IPS-18c (cell line): ENCODE data around the gene LRRC37B.
"Not testable (repeated sequence)": the region's sequence is repeated elsewhere in the genome, so short reads cannot be mapped to it uniquely, and the experiment has no call there.

ENCODE experiments used
- H3K4me3 ChIP-seq: 2 replicates; pipeline ENCODE4 v1.7.0; 2013; ENCODE audit warnings: low read depth, mild to moderate bottlenecking, low read length, moderate library complexity; ENCODE audit not compliant: insufficient read depth
- H3K9me3 ChIP-seq: one replicate; pipeline ENCODE4 v1.6.1; 2013; ENCODE audit warnings: mild to moderate bottlenecking, low read length, moderate library complexity; ENCODE audit not compliant: control insufficient read depth, insufficient read depth

LRRC37B gene

GRCh38 chr17:32071961-32072360, 64.8 kb downstream of the LRRC37B start:
- H3K9me3 ChIP-seq: not testable (repeated sequence)

GRCh38 chr17:32073131-32073530, 65.9 kb downstream of the LRRC37B start:
- not testable (repeated sequence) for H3K4me3 ChIP-seq, H3K9me3 ChIP-seq

More at GRCh38 chr17:32071961-32072360, 64.8 kb downstream of the LRRC37B start:
- not testable (repeated sequence) for H3K4me3 ChIP-seq

DNA sequence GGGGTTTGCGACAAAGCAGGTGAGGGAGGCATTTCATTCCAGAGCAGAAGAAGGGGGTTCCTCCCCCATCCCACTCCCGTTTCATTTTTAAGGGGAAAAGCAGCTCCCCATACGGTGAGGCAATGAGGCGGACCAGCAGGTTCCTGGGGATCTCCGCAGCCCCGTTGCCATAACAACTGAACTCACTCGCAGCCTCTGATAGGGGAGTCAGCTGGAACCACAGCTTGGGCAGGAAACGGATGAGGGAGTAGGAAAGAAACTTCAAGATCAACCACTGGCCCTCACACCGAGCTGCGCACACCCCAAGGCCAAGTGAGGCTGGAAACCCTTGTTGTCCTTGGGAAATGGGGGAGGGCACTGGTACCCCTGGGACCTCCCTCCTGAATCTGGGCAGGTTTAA, 72.6 kb downstream of the LRRC37B start:
- not testable (repeated sequence) for H3K9me3 ChIP-seq

DNA sequence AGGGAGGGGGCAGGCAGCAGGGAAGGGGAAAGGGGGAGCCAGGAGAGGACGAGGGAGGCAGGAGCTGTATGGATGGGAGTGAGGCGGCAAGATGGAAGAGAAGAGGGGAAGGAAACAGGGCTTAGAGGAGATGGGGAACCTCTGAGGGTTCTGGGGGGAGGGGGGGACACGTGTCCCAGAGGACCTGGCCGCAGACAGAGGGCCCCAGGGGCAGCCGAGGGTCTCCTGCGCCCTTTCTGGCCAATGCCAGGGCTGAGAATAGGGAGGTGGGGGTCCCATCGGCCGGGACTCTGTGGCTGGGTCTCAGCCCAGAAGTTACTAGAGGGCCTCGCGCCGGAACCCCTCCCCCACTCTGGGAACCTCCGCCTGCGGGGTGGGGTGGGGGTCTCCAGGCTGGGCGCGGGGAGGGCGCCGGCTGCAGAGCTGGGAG, 76.4 kb downstream of the LRRC37B start:
- H3K9me3 ChIP-seq: not testable (repeated sequence)
- peak overlapping the region; percentile 52 for H3K4me3 ChIP-seq

More for the DNA sequence above, 72.6 kb downstream of the LRRC37B start:
- not testable (repeated sequence) for H3K4me3 ChIP-seq

DNA sequence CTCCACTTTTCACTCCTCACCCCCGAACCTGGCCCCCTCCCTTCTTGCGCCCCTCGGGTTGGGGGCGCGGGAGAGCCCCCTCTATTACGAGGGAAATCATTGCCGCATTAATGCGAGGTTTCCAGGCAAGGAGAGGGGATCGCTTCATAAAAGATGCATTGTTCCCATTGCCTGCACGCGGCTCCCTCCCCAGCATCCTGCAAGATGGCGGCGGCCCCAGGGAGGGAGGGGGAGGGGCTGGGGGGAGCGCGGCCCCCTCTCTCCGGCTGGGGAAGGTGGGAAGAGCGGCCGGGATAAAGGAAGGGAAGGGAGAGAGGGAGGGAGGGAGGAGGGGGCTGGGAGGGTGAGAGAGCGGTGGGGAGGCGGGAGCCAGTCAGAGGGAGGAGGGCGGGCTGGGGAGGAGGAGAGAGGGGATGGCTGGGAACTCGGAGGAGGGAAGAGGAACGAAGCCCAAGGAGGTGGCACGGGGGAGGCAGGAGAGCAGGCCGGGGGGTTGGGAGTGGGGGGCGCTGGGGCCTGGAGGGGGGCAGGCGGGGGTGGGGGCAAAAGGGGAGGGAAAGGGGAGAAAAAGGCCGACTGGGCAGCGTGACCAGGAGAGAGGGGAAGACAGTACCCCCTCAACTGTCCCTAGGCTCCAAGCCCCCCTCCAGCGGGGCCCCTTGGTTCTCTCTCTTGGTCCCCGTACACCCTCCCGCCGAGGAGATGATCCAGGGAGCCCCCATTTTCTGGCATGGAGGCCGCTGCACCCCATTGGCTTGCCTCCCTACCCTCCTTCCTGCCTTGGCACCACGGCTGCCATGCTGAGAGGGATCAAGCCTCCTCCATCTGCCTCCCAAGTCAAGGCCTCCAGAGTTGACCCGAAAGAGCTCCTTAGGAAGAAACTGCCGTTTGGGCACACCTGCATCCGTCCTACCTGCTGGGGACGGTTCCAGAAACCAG, 77.1 kb downstream of the LRRC37B start:
- not testable (repeated sequence) for H3K9me3 ChIP-seq
- H3K4me3 ChIP-seq: peak overlapping the region; percentile 52; the same call in 1 of the 2 replicates

DNA sequence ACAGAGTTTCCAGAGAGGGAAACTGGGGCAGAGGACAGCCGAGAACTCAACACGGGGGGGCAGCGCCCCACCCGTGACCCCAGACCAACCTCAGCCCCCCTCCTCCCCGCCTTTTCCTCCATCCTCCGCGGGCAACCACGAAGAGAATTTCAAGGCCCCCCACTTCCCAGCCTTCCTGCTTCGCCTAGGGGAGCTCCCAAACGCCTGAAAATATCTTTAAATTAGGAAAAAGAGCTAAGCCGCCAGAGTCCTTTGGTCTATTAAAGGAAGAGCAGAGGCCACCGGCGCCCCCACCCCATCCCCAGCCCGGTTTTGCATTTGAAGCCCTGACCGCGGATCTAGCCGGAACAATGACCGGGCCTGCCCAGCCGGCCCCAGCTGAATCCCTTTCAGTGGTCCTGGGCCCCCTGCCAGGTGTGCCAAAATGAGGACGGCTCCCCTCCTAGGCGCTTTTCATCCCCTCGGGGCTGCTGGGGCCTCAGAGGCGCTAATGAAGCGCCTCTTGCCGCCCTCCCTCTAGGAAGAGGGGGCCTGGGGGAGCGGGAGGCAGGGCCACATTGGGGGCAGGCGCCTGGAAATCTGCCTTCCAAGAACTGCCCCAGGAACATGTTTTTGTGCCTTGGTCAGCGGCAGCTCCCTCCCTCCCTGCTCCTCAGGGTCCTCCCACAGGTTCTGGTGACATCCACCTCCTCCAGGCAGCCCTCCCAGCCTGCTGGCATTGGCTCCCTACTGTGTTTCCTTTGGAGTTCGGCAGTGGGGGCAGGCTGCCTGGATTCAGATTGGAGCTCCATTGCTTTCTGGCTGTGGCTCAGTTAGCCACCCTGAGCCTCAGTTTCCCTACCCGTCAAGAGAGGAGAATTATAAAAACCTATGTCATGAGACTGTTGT, 78.0 kb downstream of the LRRC37B start:
- H3K9me3 ChIP-seq, H3K4me3 ChIP-seq: not testable (repeated sequence)

GRCh38 chr17:32086833-32087232, 79.7 kb downstream of the LRRC37B start:
- H3K9me3 ChIP-seq, H3K4me3 ChIP-seq: not testable (repeated sequence)

- not testable (repeated sequence) for H3K9me3 ChIP-seq, H3K4me3 ChIP-seq
Observed at GRCh38 chr17:32092062-32092461, 84.9 kb downstream of the LRRC37B start.

- no peak overlapping the region for H3K4me3 ChIP-seq
Observed at GRCh38 chr17:32099686-32100085, 92.5 kb downstream of the LRRC37B start.

DNA sequence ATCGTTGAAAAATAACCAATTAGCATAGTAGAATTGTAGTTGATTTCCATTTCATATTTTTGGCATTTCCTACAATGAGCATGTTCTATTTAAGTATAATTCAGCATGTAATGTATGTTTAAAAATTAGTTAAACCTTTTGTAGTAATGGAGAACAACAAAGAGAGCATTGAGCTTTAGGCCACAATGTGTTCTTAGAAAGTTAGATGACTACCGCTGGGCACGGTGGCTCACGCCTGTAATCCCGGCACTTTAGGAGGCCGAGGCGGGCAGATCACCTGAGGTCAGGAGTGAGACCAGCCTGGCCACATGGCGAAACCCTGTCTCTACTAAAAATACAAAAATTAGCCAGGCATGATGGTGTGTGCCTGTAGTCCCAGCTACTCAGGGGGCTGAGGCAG, 93.1 kb downstream of the LRRC37B start:
- H3K4me3 ChIP-seq, H3K9me3 ChIP-seq: not testable (repeated sequence)

More at GRCh38 chr17:32099686-32100085, 92.5 kb downstream of the LRRC37B start:
- no peaks in the 10 kb centered on the region for H3K9me3 ChIP-seq

DNA sequence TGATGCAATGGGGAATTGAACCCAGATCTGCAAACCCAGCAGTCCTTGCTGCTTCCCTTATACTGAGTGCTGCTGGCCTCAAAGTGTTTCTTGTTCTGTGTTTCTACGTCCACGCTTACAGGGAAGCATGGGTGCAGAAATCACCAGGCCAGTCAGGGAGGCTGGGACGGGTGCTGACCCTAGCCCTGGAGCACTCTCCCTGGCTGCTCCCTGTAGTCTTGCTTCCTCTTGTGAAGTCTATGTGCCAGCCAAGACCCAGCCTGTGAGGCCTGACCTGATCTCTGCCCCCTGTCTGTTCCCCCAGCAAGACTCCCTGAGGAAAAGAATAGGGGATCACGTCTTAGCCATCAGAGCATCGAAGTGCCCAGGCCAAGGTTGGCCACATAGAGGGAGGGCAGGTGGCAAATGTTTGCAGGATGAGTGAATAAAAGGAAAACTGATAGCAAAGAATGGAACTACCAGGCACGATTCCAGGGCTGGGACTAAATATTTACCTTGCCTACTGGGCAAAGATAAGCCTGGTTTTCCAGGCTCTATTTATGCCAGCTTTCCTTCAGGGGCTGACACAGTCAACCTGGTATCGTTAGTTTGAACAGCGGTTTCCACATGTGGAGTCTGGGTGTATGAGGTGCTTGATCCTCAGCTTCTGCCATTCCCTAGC, 93.9 kb downstream of the LRRC37B start:
- Histone ChIP-seq H3K4me3 (no peak overlapping the region), H3K9me3 (no peaks in the 10 kb centered on the region)

DNA sequence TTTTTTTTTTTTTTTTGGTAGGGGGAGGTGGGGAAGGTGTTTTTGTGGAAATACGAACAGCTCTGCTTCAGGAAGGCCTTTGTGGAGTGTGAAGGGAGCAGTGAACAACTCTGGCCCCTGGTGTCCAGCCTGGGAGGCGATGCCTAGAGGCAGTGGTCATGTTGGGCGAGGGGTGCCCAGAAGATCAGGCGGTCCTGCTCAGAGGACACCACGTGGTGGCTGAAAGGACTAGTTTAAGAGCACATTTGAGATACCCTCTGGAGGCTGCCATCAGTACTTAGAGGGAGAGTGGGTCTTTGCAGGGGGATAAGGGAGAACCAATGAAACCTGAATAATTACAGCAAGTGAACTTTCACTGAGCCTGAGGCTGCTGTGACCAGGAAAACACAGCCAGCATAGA, 95.0 kb downstream of the LRRC37B start:
- Histone ChIP-seq H3K4me3 (no peak overlapping the region), H3K9me3 (no peaks in the 10 kb centered on the region)

DNA sequence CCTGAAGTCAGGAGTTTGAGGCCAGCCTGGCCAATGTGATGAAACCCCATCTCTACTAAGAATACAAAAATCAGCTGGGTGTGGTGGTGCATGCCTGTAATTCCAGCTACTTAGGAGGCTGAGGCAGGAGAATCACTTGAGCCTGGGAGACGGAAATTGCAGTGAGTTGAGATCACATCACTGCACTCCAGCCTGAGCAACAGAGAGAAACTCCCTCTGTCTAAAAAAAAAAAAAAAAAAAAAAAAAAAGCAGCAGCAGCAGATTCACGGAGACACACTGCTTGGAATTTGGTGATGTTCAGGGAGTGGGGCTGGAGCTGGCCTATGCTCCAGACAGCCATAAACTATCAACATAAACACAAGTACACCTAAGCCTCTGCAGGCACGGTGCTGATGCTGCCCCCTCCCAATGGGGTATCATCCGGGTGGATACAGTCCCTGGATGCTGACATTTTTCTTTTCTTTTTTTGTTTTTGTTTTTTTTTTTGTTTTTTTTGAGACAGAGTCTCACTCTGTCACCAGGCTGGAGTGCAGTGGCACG, 95.5 kb downstream of the LRRC37B start:
- Histone ChIP-seq H3K4me3 (no peak overlapping the region), H3K9me3 (no peaks in the 10 kb centered on the region)
